Fibroblast of skin of back (primary cell): ENCODE data around the gene FGF12.

Source experiments
- DNase-seq: peaks from one replicate; pipeline ENCODE4 v3.0.0-alpha.2; 2013

Gene FGF12

DNA sequence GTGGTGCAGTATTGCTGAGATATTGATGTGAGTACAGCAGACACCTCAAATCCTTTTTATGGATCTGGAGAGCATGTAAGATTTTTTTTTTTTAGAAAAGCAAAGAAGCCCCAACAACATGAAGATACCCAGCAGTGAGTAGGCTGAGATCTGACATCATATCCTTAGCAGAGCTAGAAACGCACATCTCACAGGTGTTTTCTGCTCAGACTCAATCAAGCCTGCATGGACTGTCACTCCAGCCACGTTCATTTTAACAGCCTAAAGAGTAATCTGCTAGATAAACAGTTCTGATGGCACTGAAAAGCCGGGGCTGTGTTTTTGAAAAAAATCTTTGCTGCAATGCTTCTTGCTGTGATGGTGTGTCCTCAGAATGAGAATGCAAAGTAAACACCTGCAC, 544.2 kb downstream of the FGF12 start:
- DNase-seq: no peak

DNA sequence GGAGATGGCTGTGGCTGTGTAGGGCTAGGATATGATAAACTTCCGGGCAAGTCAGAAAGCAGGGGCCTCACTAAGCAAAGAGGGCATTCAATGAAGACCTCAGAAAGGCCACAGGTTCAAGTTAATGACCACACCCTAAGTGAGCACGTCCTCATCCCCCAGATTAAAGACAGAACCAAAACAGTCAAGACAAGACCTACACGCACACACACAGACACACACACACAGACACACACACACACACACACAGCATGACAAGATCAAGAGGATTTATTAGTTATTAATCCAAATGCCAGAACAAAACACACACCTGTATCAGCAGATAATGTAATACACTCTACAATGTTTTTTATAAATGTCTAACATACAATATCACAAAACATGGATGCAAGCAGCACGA, 546.2 kb downstream of the FGF12 start:
- no peak for DNase-seq

DNA sequence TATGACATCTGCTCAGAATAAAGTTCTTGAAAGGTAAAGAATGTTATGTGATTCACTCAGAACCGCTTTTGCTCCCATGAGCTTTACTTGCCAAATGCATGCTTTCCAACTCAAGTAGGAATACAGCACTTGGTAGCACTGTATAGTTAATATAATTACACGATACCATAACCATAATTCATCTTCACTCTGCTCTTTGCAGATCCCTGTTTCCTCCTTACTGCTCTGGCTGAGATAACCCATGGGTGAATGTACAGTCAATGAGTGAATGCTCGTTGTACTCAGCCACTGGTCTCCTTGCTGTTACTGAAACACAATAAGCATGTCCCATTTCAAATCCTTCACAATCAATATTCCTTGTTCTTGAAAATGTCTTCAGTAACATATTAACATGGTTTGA, 550.0 kb downstream of the FGF12 start:
- DNase-seq: no peak

DNA sequence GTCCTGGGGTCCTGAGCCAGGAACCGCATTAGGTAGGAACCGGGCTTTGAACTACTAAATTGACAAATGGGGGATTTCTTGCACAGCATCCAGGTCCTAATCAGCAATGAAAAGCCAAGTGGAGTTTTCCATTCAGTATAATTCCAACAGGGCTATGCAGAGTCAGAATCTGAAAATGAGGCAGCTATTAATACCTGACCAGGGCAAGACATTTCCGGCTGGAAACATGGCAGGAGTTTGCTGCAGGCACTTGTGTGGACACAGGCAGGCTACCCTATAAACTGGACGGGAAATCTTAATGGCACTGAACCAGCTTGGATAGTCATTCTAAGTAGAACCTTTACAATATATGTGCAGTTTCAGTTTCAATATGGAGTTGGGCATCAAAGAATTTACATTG, 553.1 kb downstream of the FGF12 start:
- DNase-seq: no peak

DNA sequence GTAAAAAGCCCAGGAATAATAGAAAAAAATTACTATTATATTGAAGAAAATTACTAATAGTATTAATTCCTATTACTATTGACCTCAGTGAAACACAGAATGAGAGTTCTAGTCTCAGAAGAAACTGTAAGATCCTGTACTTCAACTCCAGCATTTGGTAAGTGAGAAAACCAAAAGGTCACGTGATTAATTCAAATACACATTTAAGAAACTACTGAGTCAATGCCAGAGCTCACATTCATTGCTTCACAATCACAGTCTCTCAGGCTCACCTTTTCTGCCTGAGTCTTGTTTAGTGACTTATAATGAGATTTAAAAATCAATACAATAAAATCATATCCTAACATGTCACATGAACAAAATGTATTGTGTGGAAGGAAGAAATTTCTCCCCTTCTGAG, 556.1 kb downstream of the FGF12 start:
- DNase-seq: no peak

DNA sequence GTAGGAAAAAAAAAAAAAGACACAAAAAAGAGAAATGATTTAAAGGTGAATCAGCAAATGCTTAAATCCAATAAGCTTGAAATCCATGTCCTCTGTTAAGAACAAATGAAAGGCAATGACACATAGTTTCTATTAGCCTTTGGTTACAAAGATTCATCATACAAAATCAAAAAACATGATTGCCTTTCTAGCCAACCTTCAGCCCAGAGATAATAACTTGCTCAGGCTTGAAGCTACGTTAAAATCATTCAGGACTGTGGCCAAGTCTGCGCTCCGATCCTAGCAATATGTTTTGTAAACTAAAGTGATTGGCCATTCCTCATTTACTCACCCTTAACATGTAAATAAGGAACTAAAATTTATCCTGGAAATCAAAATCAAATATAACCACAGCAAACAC, 556.7 kb downstream of the FGF12 start:
- DNase-seq: no peak

DNA sequence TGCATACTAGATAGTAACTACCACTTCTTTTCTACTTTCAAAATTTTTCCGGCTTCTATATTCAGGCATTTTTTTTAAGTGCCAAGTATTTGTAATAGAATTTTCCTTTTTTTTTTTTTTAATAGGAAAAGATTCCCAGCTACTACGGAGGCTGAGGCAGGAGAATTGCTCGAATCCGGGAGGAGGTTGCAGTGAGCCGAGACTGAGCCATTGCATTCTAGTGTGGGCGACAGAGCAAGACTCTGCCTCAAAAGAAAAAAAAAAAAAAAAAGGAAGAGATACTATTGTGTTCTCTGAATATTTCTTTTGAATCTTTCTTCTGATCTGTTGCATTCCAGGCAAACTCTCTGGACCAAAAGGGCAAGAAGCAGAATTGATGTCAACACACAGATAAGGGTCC, 557.3 kb downstream of the FGF12 start:
- no peak for DNase-seq

DNA sequence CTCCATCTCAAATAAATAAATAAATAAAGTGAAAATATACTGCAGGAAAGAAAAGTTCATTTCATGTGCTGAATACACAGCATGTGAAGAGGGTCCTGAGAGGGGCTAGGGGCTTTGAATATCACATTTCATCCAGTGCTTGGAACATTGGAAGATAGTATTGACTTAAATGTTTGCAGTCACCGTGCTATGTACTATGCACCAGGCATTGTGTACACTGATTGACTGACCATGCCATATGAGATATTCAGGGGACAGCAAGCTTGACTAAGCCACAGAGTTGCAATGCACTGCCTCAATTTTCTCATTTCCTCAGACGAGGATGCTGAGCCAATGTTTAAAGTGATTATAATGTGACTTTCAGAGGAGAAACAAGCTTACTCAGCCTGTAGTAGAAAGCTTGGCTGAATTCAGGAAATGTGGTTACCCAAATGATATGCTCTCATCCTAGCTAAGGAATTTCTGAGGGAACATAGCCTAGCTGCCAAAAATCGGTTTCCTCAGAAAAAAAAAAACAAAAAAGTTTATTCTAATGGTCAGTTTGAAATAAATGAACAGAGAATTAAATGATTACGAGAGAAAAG, 557.9 kb downstream of the FGF12 start:
- peak; percentile 1 for DNase-seq

DNA sequence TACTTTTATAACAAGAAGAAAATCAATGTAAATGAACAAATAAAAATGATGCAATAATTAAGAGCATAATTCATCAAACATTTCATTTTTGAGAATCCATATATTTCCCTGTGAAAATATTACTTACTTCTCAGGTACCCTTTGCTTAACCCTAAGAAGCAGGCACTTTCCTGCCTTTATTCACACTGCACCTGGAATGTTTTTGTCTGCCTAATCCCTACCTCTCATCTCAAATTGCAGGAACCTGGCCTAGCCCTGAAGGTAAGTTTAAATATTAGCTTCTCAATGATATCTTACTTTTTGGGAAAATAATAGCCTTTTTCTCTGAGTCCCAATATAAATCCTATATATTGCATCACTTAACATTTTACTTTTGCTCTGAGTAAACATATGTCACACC, 559.1 kb downstream of the FGF12 start:
- no peak for DNase-seq

DNA sequence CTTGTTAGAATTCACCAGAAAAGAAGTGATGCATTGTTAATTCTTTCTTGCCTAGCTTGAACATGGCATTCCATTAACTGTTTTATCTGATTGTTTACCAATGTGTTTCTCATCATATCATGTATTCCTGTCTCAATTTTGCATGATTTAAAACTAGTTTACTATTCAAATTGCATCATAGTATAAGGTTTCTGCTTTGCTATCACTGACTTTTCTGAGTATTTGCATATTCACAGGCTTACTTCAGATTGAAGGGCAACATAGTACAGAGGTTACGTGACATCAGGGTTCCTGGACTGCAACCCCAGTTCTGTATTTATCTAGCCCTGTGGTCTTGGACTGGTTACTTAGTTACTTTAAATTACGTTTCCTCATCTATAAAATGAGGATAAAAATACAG, 561.8 kb downstream of the FGF12 start:
- DNase-seq: no peak

DNA sequence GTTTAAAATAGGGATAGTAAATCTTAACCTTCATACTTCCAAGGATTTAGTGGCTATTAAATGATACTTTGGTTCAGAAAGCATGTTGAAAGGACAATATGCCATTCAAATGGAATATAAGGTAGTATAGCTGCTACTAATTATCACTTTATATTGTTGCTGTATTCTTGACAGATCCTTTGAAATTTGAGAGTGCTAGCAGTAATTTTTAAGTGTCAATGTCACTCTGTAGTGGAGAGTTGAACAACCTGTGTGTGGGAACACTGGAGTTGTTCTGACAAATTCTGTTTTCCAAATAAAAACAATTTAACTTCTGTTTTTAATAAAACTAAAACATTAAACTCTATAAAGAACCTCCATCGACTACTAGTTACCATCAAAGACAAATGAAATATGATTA, 565.7 kb downstream of the FGF12 start:
- DNase-seq: no peak

DNA sequence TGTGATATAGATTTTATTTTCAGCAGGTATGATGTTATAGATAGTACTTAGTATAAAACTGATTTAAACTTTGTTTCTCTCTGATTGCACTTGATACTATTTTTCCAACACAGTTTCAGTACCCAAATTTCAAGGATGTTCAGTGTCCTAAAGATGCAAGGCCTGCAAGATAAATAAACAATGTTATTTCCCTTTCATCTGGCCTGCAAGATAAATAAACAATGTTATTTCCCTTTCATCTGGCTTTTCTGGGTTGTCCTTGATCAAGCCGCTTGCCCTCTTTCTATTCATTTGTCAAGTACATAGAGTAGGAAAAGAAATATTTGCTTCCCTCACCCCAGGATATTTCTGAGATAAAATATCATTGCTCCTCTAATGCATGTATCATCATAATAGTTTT, 571.0 kb downstream of the FGF12 start:
- no peak for DNase-seq

DNA sequence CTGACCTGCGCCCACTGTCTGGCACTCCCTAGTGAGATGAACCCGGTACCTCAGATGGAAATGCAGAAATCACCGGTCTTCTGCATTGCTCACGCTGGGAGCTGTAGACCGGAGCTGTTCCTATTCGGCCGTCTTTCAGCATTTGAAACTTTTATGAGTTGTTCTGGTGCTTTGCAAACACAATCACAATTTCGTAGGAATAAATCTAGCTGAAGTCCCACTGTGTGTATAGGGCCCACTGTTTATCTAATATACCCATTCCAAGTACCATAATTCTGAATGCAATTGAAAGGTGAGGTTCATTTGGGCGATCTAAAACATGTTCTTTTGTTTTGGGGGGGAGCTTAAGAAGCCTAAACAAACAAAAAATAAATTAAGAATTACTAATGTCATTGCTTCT, 572.1 kb downstream of the FGF12 start:
- no peak for DNase-seq

DNA sequence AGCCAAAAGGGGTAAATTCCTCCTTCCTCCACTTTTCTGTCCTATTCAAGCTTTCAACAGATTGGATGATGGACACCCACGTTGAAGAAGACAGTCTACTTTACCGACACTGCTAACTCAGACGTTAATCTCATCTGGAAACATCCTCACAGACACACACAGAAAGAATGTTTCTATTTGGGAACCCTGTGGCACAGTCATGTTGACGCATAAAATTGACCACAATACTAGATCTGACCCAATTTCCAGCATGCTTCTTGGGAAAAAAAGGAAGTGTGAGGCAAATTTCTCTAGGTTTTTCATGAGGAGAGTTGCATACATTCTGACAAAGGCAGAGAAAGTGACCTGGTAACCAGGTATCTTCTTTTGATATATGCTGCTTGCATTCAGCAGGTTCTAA, 594.1 kb downstream of the FGF12 start:
- peak; percentile 45 for DNase-seq

DNA sequence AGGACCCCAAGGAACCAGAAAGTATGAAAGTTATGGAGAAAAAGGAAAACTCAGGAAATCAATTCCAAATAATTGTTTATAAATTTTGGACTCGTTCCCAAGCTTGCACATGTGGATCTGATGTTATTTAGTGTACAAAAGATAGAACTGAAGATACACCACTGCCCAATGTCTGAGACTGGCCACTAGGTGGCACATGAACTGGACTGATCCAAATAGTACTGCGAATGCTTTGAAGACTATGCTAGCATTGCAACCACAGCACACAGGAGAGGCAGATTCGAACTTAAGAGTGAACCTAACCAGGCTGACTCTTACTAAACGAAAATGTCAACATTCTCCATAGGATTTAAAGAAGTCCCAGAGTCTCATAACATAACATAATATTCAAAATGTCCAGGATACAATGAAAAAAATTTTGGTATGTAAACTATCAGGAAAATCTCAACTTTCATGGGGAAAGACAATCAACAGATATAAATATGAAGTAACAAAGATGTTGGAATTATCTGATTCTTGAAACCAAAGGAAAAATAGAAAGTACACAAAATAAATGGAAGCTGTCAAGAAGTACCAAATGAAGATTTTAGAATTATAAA, 596.7 kb downstream of the FGF12 start:
- peak; percentile 46 for DNase-seq

DNA sequence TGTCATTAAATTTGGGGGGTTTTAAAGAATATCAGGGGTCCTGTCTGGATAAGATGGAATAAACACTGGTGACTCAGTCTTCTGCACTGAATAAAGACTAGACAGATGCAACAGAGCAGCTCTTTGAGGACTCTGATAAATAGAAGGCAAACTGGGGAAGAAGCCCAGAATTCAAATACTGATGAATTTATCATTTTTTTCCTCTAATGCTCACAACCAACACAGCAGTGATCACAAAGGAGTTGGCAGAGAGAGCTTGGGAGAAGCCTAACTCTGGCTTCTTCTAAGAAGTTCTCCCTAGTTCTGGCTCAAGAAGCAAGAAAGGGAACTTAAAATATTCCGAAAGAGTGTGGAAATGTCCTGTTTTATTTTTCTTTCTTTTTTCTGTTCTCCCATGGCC, 597.8 kb downstream of the FGF12 start:
- DNase-seq: no peak

DNA sequence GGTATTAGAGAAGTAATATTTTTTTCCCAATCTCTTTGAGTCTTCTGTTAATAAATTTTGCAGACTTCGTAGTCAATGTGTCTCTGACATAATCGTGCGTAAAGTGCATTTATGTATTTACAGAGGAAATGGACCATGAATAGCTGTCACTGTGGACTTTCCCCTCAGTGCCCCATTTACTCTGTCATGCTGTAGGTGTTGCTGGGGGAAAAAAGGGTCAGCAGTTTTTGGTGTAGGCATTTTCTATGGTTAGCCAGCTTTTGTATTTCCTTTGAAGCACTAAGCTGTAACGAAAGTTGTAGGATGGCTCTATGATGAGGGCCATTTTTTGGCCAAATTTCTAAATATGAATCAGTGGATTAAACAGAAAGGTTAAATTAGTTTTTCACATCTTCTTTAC, 598.4 kb downstream of the FGF12 start:
- no peak for DNase-seq

DNA sequence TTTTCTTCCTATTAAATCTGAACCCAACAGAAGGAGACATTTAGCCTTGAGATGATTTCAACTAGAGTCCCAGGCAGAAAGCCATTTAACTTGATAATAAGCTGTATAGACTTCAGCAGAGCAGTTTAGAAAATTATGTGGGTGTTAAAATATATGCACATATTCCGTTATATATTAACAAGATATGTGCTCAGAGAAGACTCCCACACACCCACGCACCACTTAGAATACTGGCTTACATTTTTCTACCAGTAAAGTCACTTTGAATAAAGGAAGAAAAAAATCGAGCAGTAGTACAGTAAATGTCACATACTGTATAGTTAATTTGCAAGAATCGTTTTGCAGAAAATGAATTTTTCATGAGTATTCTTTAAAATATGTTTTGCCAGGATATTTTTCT, 599.3 kb downstream of the FGF12 start:
- no peak for DNase-seq

DNA sequence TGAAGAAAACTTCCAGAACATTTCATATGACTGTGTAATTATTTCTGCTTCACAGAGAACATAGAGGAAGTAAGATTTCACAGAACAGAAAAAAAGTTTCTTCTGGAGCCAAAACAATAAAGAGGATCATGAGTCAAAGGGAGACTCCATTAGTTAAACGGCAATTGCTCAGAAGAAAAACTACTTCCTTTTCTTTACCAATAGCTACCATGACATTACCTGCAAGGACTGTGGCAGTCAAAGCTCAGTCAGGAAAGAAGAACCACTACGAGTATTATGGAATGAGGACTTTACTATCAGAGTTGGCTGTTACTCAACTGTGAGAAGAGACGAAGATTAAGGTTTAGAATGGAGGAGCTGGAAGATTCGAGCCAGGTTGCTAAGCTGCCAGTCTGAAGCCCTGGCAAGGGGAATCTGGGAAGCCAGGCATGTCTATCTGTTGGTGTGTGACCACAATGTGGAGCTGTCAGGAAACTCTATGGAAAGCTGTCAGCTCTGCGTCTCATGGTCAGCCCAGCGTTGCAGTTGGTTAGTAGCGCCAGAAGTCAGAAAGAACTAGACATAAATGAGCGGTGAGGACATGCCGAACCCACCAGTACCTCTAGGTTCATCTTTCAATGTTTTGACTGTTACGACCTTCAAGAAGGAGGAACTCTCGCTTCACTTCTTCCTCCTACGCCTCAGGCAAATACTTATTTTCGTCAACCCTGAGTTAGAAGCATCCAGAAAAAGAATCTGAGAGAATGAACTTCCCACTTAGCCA, 604.3 kb downstream of the FGF12 start:
- no peak for DNase-seq

DNA sequence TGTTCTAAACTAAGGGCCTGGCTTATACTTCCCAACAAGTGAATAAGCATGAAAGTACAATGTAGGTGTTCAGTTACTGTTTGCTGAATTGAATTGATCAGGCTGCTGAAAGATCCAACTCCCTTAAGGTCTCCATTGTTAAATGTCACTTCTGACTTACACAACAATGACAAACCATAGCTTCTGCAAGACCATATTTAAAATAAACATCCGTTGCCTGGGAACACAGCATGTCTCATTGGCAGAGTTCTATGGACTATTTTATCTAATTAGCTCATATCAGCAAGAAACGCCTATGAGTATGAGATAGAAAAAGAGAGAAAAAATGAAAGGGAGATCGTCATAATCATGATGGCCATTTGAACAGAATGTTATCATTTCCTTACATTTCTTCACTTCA, 605.4 kb downstream of the FGF12 start:
- no peak for DNase-seq

DNA sequence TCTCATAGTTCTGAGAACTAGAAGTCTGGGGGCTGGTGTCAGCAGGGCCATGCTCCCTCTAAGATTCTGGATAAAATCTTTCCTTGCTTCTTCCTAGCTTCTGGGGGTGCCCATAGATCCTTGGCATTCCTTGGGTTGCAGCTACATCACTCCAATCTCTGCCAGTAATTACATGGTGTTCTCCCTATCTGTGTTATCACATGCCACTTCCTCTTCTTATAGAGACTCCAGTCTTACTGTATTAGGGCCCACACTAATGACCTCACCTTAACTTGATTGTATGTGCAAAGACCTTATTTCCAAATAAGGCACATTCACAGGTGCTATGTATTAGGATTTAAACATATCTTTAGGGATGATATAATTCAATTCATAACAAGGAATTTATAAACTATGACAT, 618.5 kb downstream of the FGF12 start:
- no peak for DNase-seq

DNA sequence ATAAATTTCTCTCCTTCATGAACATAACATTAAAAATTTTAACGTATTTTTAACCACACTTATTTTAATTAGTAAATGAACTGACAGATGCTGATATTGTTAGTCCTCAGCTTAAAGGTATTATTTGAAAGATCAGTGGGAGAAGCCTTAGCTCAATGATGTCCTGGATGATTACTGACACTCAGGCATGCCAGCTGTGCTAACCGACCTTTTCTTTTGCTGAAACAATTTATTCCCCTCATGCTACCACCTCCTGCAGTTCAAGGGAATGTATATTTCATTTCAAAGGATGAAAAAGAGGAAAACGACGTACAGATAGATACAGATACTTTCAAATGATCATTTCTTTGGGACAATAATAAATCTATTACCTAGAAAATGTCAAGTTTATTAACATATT, 620.8 kb downstream of the FGF12 start:
- DNase-seq: no peak

DNA sequence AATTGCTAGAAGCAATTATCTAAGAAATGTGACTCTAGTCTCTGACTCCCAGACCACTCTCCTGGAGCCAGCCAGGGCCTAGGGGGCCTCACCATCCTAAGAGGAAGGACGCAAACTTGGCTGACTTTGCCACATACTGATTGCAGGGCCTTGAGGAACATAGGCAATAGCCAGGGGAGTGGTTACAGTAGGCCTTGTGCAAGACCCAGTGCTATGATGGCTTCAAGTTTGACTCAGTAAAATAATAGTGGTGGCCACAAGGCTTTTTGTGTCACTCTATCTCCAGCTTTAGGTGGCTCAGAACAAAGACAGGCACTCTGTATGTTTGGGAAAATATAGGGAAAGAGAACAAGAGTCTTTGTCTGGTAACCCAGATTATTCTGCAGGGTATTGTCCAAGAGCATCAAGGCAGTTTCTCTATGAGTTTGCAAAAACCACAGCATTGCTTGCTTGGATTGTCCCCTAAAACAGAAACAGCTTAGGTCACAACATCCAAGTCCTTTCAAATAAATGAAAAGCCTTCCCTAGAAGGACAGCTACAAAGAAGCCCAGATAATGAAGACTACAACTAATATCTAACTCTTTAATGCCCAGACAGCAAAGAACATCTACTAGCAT, 634.8 kb downstream of the FGF12 start:
- peak; percentile 62 for DNase-seq

DNA sequence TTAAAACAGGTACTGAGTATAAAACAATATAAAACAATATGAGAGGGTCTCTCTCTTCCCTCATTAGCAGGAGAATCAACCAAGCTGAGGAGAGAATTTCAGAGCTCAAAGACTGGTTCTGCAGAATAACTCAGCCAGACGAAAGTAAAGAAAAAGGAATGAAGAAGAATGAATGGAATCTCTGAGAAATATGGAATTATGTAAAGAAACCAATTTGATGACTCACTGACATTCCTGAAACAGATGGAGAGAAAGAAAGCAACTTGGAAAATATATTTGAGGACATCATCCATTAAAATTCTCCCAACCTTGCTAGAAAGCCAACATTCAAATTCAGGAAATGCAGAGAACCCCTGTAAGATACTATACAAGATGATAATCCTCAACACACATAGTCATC, 635.5 kb downstream of the FGF12 start:
- DNase-seq: peak; percentile 86
